Erythroblast (primary cell): Measurements from ENCODE around the gene SLC39A7.

Source experiments
- GATA1 ChIP-seq: IDR thresholded peaks from 2 replicates; pipeline ENCODE4 v1.6.1; 2011; ENCODE audit warnings: low read depth, mild to moderate bottlenecking, control low read depth, low read length, moderate library complexity
- POLR2A ChIP-seq: IDR thresholded peaks from 2 replicates; pipeline ENCODE4 v1.6.1; 2011; ENCODE audit warnings: mild to moderate bottlenecking, low read length

DNA sequence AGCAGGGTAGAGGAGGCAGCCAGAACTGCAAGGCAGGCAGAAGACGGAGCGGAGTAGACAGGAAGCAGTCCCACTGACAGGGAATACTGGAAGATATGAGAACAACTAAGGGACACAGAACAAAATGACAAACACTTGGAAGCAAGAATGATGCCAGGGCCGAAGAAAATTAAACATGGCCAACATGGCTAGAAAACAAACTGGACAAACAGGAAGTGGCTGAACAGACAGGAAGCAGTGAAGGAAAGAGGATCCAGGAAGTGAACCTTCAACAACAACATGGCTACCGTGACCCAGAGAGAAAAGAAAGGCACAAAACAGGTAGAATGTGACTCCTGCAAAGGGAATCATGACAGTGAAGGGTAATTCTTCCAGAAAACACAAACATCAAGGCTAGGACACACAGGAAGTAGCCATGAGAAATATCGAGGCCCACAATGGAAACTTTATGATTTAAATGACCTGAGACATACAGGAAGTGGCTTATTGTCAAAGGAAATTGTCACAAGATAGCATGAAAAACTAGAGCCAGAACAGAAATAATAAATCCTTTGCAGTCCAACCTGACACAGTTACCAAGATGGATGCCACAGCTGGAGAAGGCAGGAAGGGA, 17.5 kb upstream of the SLC39A7 start:
- TF ChIP-seq POLR2A (no peak), GATA1 (no peak)
